MM.1S (cell line): ENCODE measurements around the gene PARP8.

Source experiments
- DNase-seq: peaks from one replicate; pipeline ENCODE4 v3.0.0-alpha.2; 2015
- H2AFZ ChIP-seq: fragments of 300-600 bp; sonication (generic); 2 replicates; pipeline ENCODE4 v1.6.0; 2016; ENCODE audit warnings: antibody characterized with exemption, low read length
- H3F3A ChIP-seq: fragments of 300-600 bp; sonication (generic); 2 replicates; pipeline ENCODE4 v1.6.1; 2016; ENCODE audit warnings: mild to moderate bottlenecking, antibody characterized with exemption, low read length, moderate library complexity, mixed read lengths; ENCODE audit not compliant: insufficient read depth
- H3K27ac ChIP-seq: fragments of 300-600 bp; sonication (generic); 2 replicates; pipeline ENCODE4 v1.5.1; 2016; ENCODE audit warnings: mild to moderate bottlenecking, low read length
- H3K27me3 ChIP-seq: fragments of 300-600 bp; sonication (generic); replicated peaks from 2 replicates; pipeline ENCODE4 v1.6.0; 2016; ENCODE audit warnings: low read length; ENCODE audit not compliant: insufficient read depth
- H3K36me3 ChIP-seq: fragments of 300-600 bp; sonication (generic); replicated peaks from 2 replicates; pipeline ENCODE4 v1.6.1; 2016; ENCODE audit warnings: mild to moderate bottlenecking, low read length, mixed read lengths; ENCODE audit not compliant: insufficient read depth
- H3K4me1 ChIP-seq: fragments of 300-600 bp; sonication (generic); 2 replicates; pipeline ENCODE4 v1.6.1; 2016; ENCODE audit warnings: low read length, mixed read lengths
- H3K4me2 ChIP-seq: fragments of 300-600 bp; sonication (generic); 2 replicates; pipeline ENCODE4 v1.6.0; 2016; ENCODE audit warnings: low read depth, low read length
- H3K4me3 ChIP-seq: fragments of 300-600 bp; sonication (generic); 2 replicates; pipeline ENCODE4 v1.5.1; 2016; ENCODE audit warnings: low read length, mixed read lengths
- H3K79me2 ChIP-seq: fragments of 300-600 bp; sonication (generic); 2 replicates; pipeline ENCODE4 v1.6.1; 2016; ENCODE audit warnings: mixed run types, low read length, mixed read lengths
- H3K9ac ChIP-seq: fragments of 300-600 bp; sonication (generic); 2 replicates; pipeline ENCODE4 v1.6.1; 2016; ENCODE audit warnings: low read length, mixed read lengths
- H3K9me2 ChIP-seq: fragments of 300-600 bp; sonication (generic); replicated peaks from 2 replicates; pipeline ENCODE4 v1.6.1; 2016; ENCODE audit warnings: mild to moderate bottlenecking, low read length, mixed read lengths; ENCODE audit not compliant: insufficient read depth
- H3K9me3 ChIP-seq: fragments of 300-600 bp; sonication (generic); replicated peaks from 2 replicates; pipeline ENCODE4 v1.6.1; 2016; ENCODE audit warnings: mild to moderate bottlenecking, low read length, mixed read lengths; ENCODE audit not compliant: insufficient read depth
- H4K20me1 ChIP-seq: fragments of 300-600 bp; sonication (generic); 2 replicates; pipeline ENCODE4 v1.6.1; 2016; ENCODE audit warnings: mild to moderate bottlenecking, low read length, moderate library complexity, mixed read lengths; ENCODE audit not compliant: insufficient read depth
- CTCF ChIP-seq: fragments of 300-600 bp; sonication (generic); IDR thresholded peaks from 2 replicates; pipeline ENCODE4 v1.5.1; 2016; ENCODE audit warnings: antibody characterized with exemption, low read length, mixed read lengths
- EZH2 ChIP-seq: fragments of 300-600 bp; sonication (generic); optimal IDR thresholded peaks from 2 replicates; pipeline ENCODE3; 2017; ENCODE audit warnings: low read depth, mild to moderate bottlenecking, antibody characterized with exemption, low read length, mixed read lengths
- EZH2phosphoT487 ChIP-seq: fragments of 300-600 bp; sonication (generic); IDR thresholded peaks from 2 replicates; pipeline ENCODE4 v1.6.1; 2018; ENCODE audit warnings: antibody characterized with exemption, low read length

Gene PARP8

GRCh38 chr5:50843091-50843490, 176.7 kb downstream of the PARP8 start:
- Histone ChIP-seq H3K27ac (no peak overlapping the region), H3K9me2 (no peaks in the 10 kb centered on the region), H3K36me3 (no peaks in the 10 kb centered on the region), H3K79me2 (no peaks in the 10 kb centered on the region), H3K4me3 (no peak overlapping the region), H3K27me3 (no peaks in the 10 kb centered on the region), H3K9ac (no peak overlapping the region), H3K4me1 (no peaks in the 10 kb centered on the region), H3K4me2 (no peak overlapping the region), H3K9me3 (no peaks in the 10 kb centered on the region), H4K20me1 (no peaks in the 10 kb centered on the region), H2AFZ (no peak overlapping the region), H3F3A (no peaks in the 10 kb centered on the region)
- DNase-seq: no peak
- no peak for TF ChIP-seq EZH2
- no peak for TF ChIP-seq CTCF

GRCh38 chr5:50846261-50846660, 179.8 kb downstream of the PARP8 start:
- Histone ChIP-seq H2AFZ (no peak overlapping the region), H4K20me1 (no peaks in the 10 kb centered on the region), H3K9me3 (no peaks in the 10 kb centered on the region), H3K9me2 (no peaks in the 10 kb centered on the region), H3K4me2 (no peak overlapping the region), H3K4me1 (no peaks in the 10 kb centered on the region), H3K4me3 (no peak overlapping the region), H3F3A (no peaks in the 10 kb centered on the region), H3K27ac (no peak overlapping the region), H3K36me3 (no peaks in the 10 kb centered on the region), H3K27me3 (no peaks in the 10 kb centered on the region), H3K79me2 (no peaks in the 10 kb centered on the region), H3K9ac (no peak overlapping the region)
- TF ChIP-seq EZH2phosphoT487 (no peak), EZH2 (no peak), CTCF (no peak)
- no peak for DNase-seq

GRCh38 chr5:50849554-50849953, 183.1 kb downstream of the PARP8 start:
- no peak for DNase-seq
- Histone ChIP-seq H3K36me3 (no peaks in the 10 kb centered on the region), H3K9me2 (no peaks in the 10 kb centered on the region), H3K27me3 (no peaks in the 10 kb centered on the region), H3K79me2 (no peaks in the 10 kb centered on the region), H3F3A (peaks cover 13% of the 10 kb centered on the region; the same call in 1 of the 2 replicates), H2AFZ (no peak overlapping the region), H3K4me2 (no peak overlapping the region), H3K4me1 (peaks cover 21% of the 10 kb centered on the region), H3K27ac (no peak overlapping the region), H3K9ac (no peak overlapping the region), H3K9me3 (no peaks in the 10 kb centered on the region), H3K4me3 (no peak overlapping the region), H4K20me1 (no peaks in the 10 kb centered on the region)
- TF ChIP-seq CTCF (no peak), EZH2phosphoT487 (no peak), EZH2 (no peak)
